ENCODE measurements around the gene BCAN. TPM values are rescaled to one million over a fixed set of nuclear protein-coding genes. Genes with fewer than 3 reads are reported as not detected.

BCAN gene
- total and polyA plus RNA-seq, 8 donors = 0.34 to 0.87 (median 0.61) TPM

GRCh38 chr1:156623946-156624813 lies 17.7 kb upstream of the BCAN start:
- intact Hi-C loops (cut with DNase I) = no loop called here
- ATAC-seq (peak; percentile 73), DNase-seq (peak in 2 of 4 donors; percentile 46 to 81)
- Histone ChIP-seq H3K9me3 (no peaks in the 10 kb centered on the region), H3K4me1 (peaks cover 17 to 24% of the 10 kb centered on the region in 2 donors), H3K36me3 (no peaks in the 10 kb centered on the region), H3K27me3 (peaks cover 42 to 100% of the 10 kb centered on the region in 2 donors), H3K27ac (no peak overlapping the region), H3K4me3 (peak overlapping the region in 1 of 2 donors; percentile 26)
- TF ChIP-seq CTCF (IDR thresholded peaks at IDR 0.05) = peak in 1 of 2 donors; percentile 16

GRCh38 chr1:156624814-156625435 lies 17.0 kb upstream of the BCAN start:
- intact Hi-C loops (cut with DNase I) = no loop called here
- H3K9me3 ChIP-seq = no peaks in the 10 kb centered on the region
- H3K27ac ChIP-seq = no peak overlapping the region
- H3K4me1 ChIP-seq = peaks cover 17 to 24% of the 10 kb centered on the region in 2 donors
- H3K36me3 ChIP-seq = no peaks in the 10 kb centered on the region
- H3K4me3 ChIP-seq = peak overlapping the region in 1 of 2 donors; percentile 26
- ATAC-seq = peak; percentile 10
- no peak for TF ChIP-seq CTCF (IDR thresholded peaks at IDR 0.05)
- DNase-seq = peak in 1 of 4 donors; percentile 76
- H3K27me3 ChIP-seq = peaks cover 42 to 100% of the 10 kb centered on the region in 2 donors

- TF ChIP-seq CTCF (IDR thresholded peaks at IDR 0.05) = peak; percentile 62 to 78
- intact Hi-C loops (cut with DNase I) = no loop called here
- Histone ChIP-seq H3K4me1 (peaks cover 17 to 24% of the 10 kb centered on the region in 2 donors), H3K36me3 (no peaks in the 10 kb centered on the region), H3K27me3 (peaks cover 42 to 100% of the 10 kb centered on the region in 2 donors), H3K9me3 (no peaks in the 10 kb centered on the region), H3K4me3 (peak overlapping the region in 1 of 2 donors; percentile 26), H3K27ac (no peak overlapping the region)
- DNase-seq (peak in 3 of 4 donors; percentile 48 to 84 (median 68)), ATAC-seq (peak; percentile 74)
These were observed 16.4 kb upstream of the BCAN start for GRCh38 chr1:156625436-156626078.

- intact Hi-C loops (cut with DNase I) = no loop called here
- no peak for TF ChIP-seq CTCF (IDR thresholded peaks at IDR 0.05)
These were observed 15.9 kb upstream of the BCAN start for GRCh38 chr1:156626079-156626438.

More at GRCh38 chr1:156626079-156626438, 15.9 kb upstream of the BCAN start:
- Histone ChIP-seq H3K27ac (no peak overlapping the region), H3K4me3 (no peak overlapping the region), H3K27me3 (peaks cover 42 to 100% of the 10 kb centered on the region in 2 donors), H3K4me1 (peaks cover 17 to 24% of the 10 kb centered on the region in 2 donors), H3K9me3 (no peaks in the 10 kb centered on the region), H3K36me3 (no peaks in the 10 kb centered on the region)
- no peak for ATAC-seq
- no peak for DNase-seq
